GM23338 (cell line): ENCODE results near the gene LMOD3. TPM values are rescaled to one million over a fixed set of nuclear protein-coding genes. Genes with fewer than 3 reads are reported as not detected.

Experiments used
- ATAC-seq: fragments of 200-7000 bp; cut with Tn5 transposase; 3 replicates; pipeline ENCODE4 v1.9.1; 2020
- DNase-seq: peaks from one replicate; pipeline ENCODE4 v3.0.0-alpha.2; 2015; ENCODE audit warnings: low spot score
- H2AFZ ChIP-seq: fragments of 200-600 bp; sonication (generic); 2 replicates; pipeline ENCODE4 v1.8.0; 2016; ENCODE audit warnings: antibody characterized with exemption, mild to moderate bottlenecking, moderate library complexity
- H3F3A ChIP-seq: fragments of 200-600 bp; sonication (generic); replicated peaks from 2 replicates; pipeline ENCODE4 v1.8.0; 2017; ENCODE audit warnings: antibody characterized with exemption, mixed run types, low read depth
- H3K27ac ChIP-seq: fragments of 200-600 bp; sonication (generic); 2 replicates; pipeline ENCODE4 v1.6.1; 2016; ENCODE audit warnings: low read depth
- H3K27me3 ChIP-seq: fragments of 200-600 bp; sonication (generic); 2 replicates; pipeline ENCODE4 v1.8.0; 2016; ENCODE audit warnings: mild to moderate bottlenecking, mixed run types, moderate library complexity; ENCODE audit not compliant: insufficient read depth
- H3K36me3 ChIP-seq: fragments of 200-600 bp; sonication (generic); 2 replicates; pipeline ENCODE4 v1.8.0; 2016; ENCODE audit warnings: mild to moderate bottlenecking; ENCODE audit not compliant: insufficient read depth
- H3K4me1 ChIP-seq: fragments of 200-600 bp; sonication (generic); 2 replicates; pipeline ENCODE4 v1.8.0; 2016; ENCODE audit warnings: mild to moderate bottlenecking, moderate library complexity; ENCODE audit not compliant: insufficient read depth
- H3K4me2 ChIP-seq: fragments of 200-600 bp; sonication (generic); 2 replicates; pipeline ENCODE4 v1.7.1; 2017; ENCODE audit warnings: mixed run types
- H3K4me3 ChIP-seq: fragments of 200-600 bp; sonication (generic); 2 replicates; pipeline ENCODE4 v1.6.1; 2016; ENCODE audit warnings: mixed run types
- H3K79me2 ChIP-seq: fragments of 200-600 bp; sonication (generic); replicated peaks from 2 replicates; pipeline ENCODE4 v1.8.0; 2017; ENCODE audit warnings: mild to moderate bottlenecking; ENCODE audit not compliant: insufficient read depth
- H3K9me2 ChIP-seq: fragments of 200-600 bp; sonication (generic); 2 replicates; pipeline ENCODE4 v1.8.0; 2017; ENCODE audit not compliant: insufficient read depth
- H4K20me1 ChIP-seq: fragments of 200-600 bp; sonication (generic); replicated peaks from 2 replicates; pipeline ENCODE4 v1.8.0; 2017; ENCODE audit warnings: mild to moderate bottlenecking; ENCODE audit not compliant: insufficient read depth
- H3K27ac Mint-ChIP-seq: 2 replicates; pipeline ENCODE4 v1.8.0; 2020; ENCODE audit warnings: inconsistent platforms, mild to moderate bottlenecking, moderate library complexity, mixed read lengths
- H3K27me3 Mint-ChIP-seq: 3 replicates; pipeline ENCODE4 v1.8.0; 2022; ENCODE audit warnings: low read depth, mild to moderate bottlenecking, moderate library complexity, mixed read lengths, inconsistent platforms; ENCODE audit not compliant: insufficient read depth, poor library complexity
- H3K36me3 Mint-ChIP-seq: 3 replicates; pipeline ENCODE4 v1.8.0; 2021; ENCODE audit warnings: low read depth, mild to moderate bottlenecking, inconsistent platforms, moderate library complexity, mixed read lengths
- H3K4me1 Mint-ChIP-seq: 3 replicates; pipeline ENCODE4 v1.8.0; 2020; ENCODE audit warnings: mild to moderate bottlenecking, inconsistent platforms, mixed read lengths
- H3K4me3 Mint-ChIP-seq: 3 replicates; pipeline ENCODE4 v1.8.0; 2021; ENCODE audit warnings: moderate library complexity, mild to moderate bottlenecking, inconsistent platforms, mixed read lengths
- H3K9me3 Mint-ChIP-seq: 3 replicates; pipeline ENCODE4 v1.8.0; 2020; ENCODE audit warnings: moderate library complexity, mild to moderate bottlenecking, inconsistent platforms, mixed read lengths
- CREB1 ChIP-seq: fragments of 250-450 bp; sonication (Bioruptor Pico); IDR thresholded peaks from 2 replicates; pipeline ENCODE4 v1.5.0; 2020; ENCODE audit warnings: low read depth, mild to moderate bottlenecking, moderate library complexity
- CTCF ChIP-seq, 2 experiments: fragments of 200-600 bp in 1 of 2; sonication (generic) in 1 of 2; conservative IDR thresholded peaks; 2 replicates each; pipeline versions ENCODE4 v1.5.1 to v1.6.1; 2016 to 2017; ENCODE audit warnings: antibody characterized with exemption in 2 of 2, low read depth in 2 of 2, mild to moderate bottlenecking in 2 of 2, moderate library complexity in 1 of 2
- ETS1 ChIP-seq: IDR thresholded peaks from 2 replicates; pipeline ENCODE4 v1.6.1; 2016; ENCODE audit warnings: antibody characterized with exemption
- EZH2 ChIP-seq: fragments of 200-600 bp; sonication (generic); IDR thresholded peaks from one replicate; pipeline ENCODE4 v1.8.0; 2017; ENCODE audit warnings: antibody characterized with exemption, mild to moderate bottlenecking, low read depth; ENCODE audit not compliant: unreplicated experiment
- EZH2phosphoT487 ChIP-seq: fragments of 200-600 bp; sonication (generic); IDR thresholded peaks from one replicate; pipeline ENCODE4 v1.8.1; 2018; ENCODE audit warnings: antibody characterized with exemption; ENCODE audit not compliant: unreplicated experiment
- JUNB ChIP-seq: IDR thresholded peaks from one replicate; pipeline ENCODE4 v1.6.1; 2016; ENCODE audit warnings: antibody characterized with exemption; ENCODE audit not compliant: unreplicated experiment
- NANOG ChIP-seq: IDR thresholded peaks from 2 replicates; pipeline ENCODE4 v1.6.1; 2016; ENCODE audit warnings: antibody characterized with exemption, borderline replicate concordance
- POLR2AphosphoS5 ChIP-seq: IDR thresholded peaks from 2 replicates; pipeline ENCODE4 v1.6.1; 2016; ENCODE audit warnings: antibody characterized with exemption, low read depth
- STAT1 ChIP-seq: IDR thresholded peaks from one replicate; pipeline ENCODE4 v1.6.1; 2016; ENCODE audit warnings: antibody characterized with exemption; ENCODE audit not compliant: unreplicated experiment
- ZNF114 ChIP-seq: fragments of 250-450 bp; sonication (Bioruptor Pico); IDR thresholded peaks from 2 replicates; pipeline ENCODE4 v1.5.0; 2020; ENCODE audit warnings: mild to moderate bottlenecking, moderate library complexity
- ZNF462 ChIP-seq: fragments of 250-450 bp; sonication (Bioruptor Pico); IDR thresholded peaks from 2 replicates; pipeline ENCODE4 v1.5.0; 2020; ENCODE audit warnings: mild to moderate bottlenecking, moderate library complexity
- polyA plus RNA-seq: library from polyadenylated mRNA; unstranded; fragments of >200 nt; fragmentation: Nextera tagmentation; extraction: Ambion mirVana; gene quantifications from 2 replicates; pipeline ENCODE4 v1.2.1, GENCODE V29; 2016
- total RNA-seq: library from RNA; depleted of rRNA; stranded (reverse); fragments of >200 nt; shearing (Covaris generic); gene quantifications from 2 replicates; pipeline ENCODE4 v1.2.3, GENCODE V29; 2014

LMOD3 gene
- total and polyA plus RNA-seq, 2 experiments from 2014 or later: 0.06 TPM; not detected in 1

GRCh38 chr3:69145688-69146087 is 23.3 kb upstream of the LMOD3 start:
- peaks cover 5% of the 10 kb centered on the region for H3K4me1 ChIP-seq
- no peak for TF ChIP-seq ETS1
- TF ChIP-seq NANOG: no peak
- no peak for TF ChIP-seq EZH2
- TF ChIP-seq EZH2phosphoT487: no peak
- no peak for TF ChIP-seq ZNF114 (CRISPR knock-in tag)
- TF ChIP-seq POLR2AphosphoS5: no peak
- TF ChIP-seq STAT1: no peak
- TF ChIP-seq JUNB: no peak
- TF ChIP-seq CREB1 (CRISPR knock-in tag): no peak
- TF ChIP-seq ZNF462 (CRISPR knock-in tag): no peak
- no peak for TF ChIP-seq CTCF (conservative IDR thresholded peaks at IDR 0.05; ENCODE audit: low read depth in 2 of 2)
- H3K4me2 ChIP-seq: no peak overlapping the region
- no peak for DNase-seq
- Mint-ChIP-seq H3K9me3 (no peaks in the 10 kb centered on the region; the same call in 2 of the 3 replicates), H3K4me1 (peaks cover 23% of the 10 kb centered on the region), H3K4me3 (no peak overlapping the region), H3K27ac (no peak overlapping the region), H3K27me3 (peaks cover 7% of the 10 kb centered on the region), H3K36me3 (no peaks in the 10 kb centered on the region)
- no peaks in the 10 kb centered on the region; the same call in 1 of the 2 replicates for H4K20me1 ChIP-seq
- H3K27me3 ChIP-seq: peaks cover 49% of the 10 kb centered on the region
- no peak overlapping the region for H3K4me3 ChIP-seq
- no peak for ATAC-seq
- no peaks in the 10 kb centered on the region for H3K9me2 ChIP-seq
- no peaks in the 10 kb centered on the region for H3K79me2 ChIP-seq
- H3K36me3 ChIP-seq: no peaks in the 10 kb centered on the region
- H3K27ac ChIP-seq: no peak overlapping the region
- H2AFZ ChIP-seq: no peak overlapping the region
- H3F3A ChIP-seq: 0 out of 2 replicates have a peak, but pooled peaks cover 4% of the 10 kb centered on the region
